Natural killer cell (primary cell): Measurements from ENCODE around the gene PTX4. TPM values are rescaled to one million over a fixed set of nuclear protein-coding genes. Genes with fewer than 3 reads are reported as not detected.

Source experiments
- ATAC-seq, 3 donors: fragments of 150-1000 bp in 2 of 3; fragments of 200-7000 bp in 1 of 3; cut with Tn5 transposase; 1 replicate in 1 of 3; 2 replicates in 2 of 3; pipeline ENCODE4 v1.10.0; 2021; ENCODE audit warnings: mild to moderate bottlenecking in 2 of 3, moderate library complexity in 2 of 3
- DNase-seq, 2 donors: peaks; one replicate each; pipeline versions ENCODE4 v3.0.0 to v3.0.0-alpha.2; 2013 to 2021; ENCODE audit warnings: mixed read lengths in 1 of 2
- H3K27ac ChIP-seq: one replicate; pipeline ENCODE4 v1.5.1; 2013; ENCODE audit warnings: mild to moderate bottlenecking, low read length
- H3K27me3 ChIP-seq: one replicate; pipeline ENCODE4 v1.6.1; 2013; ENCODE audit warnings: low read length; ENCODE audit not compliant: control insufficient read depth, insufficient read depth
- H3K36me3 ChIP-seq: one replicate; pipeline ENCODE4 v1.6.1; 2013; ENCODE audit warnings: low read length; ENCODE audit not compliant: control insufficient read depth, insufficient read depth
- H3K4me1 ChIP-seq: one replicate; pipeline ENCODE4 v1.6.1; 2013; ENCODE audit warnings: low read length; ENCODE audit not compliant: control insufficient read depth, insufficient read depth
- H3K4me3 ChIP-seq: one replicate; pipeline ENCODE4 v1.5.1; 2013; ENCODE audit warnings: low read length
- H3K9me3 ChIP-seq: one replicate; pipeline ENCODE4 v1.6.1; 2013; ENCODE audit warnings: low read length; ENCODE audit not compliant: control insufficient read depth, insufficient read depth
- H3K27ac Mint-ChIP-seq, 2 donors: one replicate each; pipeline ENCODE4 v1.8.0; 2022; ENCODE audit warnings: mild to moderate bottlenecking in 2 of 2, mixed read lengths in 2 of 2, moderate library complexity in 1 of 2
- H3K27me3 Mint-ChIP-seq, 2 donors: one replicate each; pipeline ENCODE4 v1.8.0; 2022; ENCODE audit warnings: low read depth in 2 of 2, mixed read lengths in 2 of 2
- H3K36me3 Mint-ChIP-seq: one replicate; pipeline ENCODE4 v1.8.0; 2022; ENCODE audit warnings: mixed read lengths
- H3K4me1 Mint-ChIP-seq, 2 donors: one replicate each; pipeline ENCODE4 v1.8.0; 2022; ENCODE audit warnings: mixed read lengths in 2 of 2
- H3K4me3 Mint-ChIP-seq: one replicate; pipeline ENCODE4 v1.8.0; 2022; ENCODE audit warnings: mild to moderate bottlenecking, moderate library complexity, mixed read lengths
- H3K9me3 Mint-ChIP-seq, 2 donors: one replicate each; pipeline ENCODE4 v1.8.0; 2022; ENCODE audit warnings: mixed read lengths in 2 of 2
- WGBS: methylation state at CpG from one replicate; pipeline ENCODE4 v1.1.7; 2013; ENCODE audit warnings: missing lambda C conversion rate; ENCODE audit not compliant: insufficient coverage; 5-methylcytosine and 5-hydroxymethylcytosine counted together
- intact Hi-C: fragments of 100-400 bp; cut with micrococcal nuclease; formaldehyde crosslinking; loops from one replicate; pipeline ENCODE4 v1.14.2; 2022
- total RNA-seq, 4 donors: library from RNA; stranded (reverse); fragments of 120-200 nt in 1 of 4; gene quantifications; one replicate each; pipeline versions ENCODE4 v1.2.3 to v1.2.4, GENCODE V29; 2013 to 2022
- TF ChIP-seq, protein P1 (sequence below): fragments of 200-600 bp; IDR thresholded peaks from one replicate; pipeline ENCODE4 v1.8.0; 2022; ENCODE audit warnings: antibody characterized with exemption

The PTX4 gene
- total RNA-seq, 3 donors from 2014 or later (not counting 1 experiment from before 2014, with no cell fraction given): 0.31 TPM; not detected in 2

DNA sequence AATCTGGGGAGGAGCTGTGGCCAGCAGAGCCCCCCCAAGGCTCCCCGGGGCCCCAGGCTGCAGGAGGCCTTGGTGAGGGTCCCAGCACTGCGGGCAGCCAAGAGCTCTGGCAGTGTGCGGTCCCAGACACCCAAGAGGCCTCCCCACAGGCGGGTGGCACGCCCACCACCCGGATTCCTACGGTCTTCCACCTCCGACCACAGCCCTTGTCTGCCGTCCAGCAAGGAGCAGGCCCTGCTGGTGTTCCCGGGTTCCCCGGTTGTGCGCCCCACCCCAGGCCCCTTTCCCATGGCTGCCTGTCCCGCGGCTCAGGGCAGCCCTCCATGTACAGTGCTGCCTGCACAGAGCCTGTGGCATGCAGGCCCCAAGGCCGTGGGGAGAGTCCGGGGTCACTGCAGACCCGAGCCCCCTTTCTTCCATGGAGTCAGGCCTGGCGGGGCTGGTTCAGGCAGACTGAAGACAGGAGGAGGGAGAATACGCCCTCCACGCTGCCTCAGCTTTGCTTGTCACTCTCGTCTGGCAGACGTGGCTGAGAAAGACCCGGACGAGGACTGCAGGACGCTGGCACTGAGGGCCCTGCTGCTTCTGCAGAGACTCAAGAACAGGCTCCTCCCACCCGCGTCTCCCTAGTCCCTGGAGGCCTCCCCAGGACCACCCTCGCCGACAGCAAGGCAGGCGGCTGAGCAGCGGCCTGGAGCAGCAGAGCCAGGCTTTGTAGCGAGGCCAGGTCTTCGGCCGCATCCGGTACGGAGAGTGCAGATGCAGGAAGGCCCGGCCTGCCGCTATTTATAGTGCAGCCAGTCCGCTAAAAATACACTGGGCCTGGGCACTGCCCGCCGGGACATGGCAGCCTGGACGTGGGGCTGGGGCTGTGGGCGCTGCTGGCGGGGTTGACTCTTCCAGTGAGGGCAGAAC lies 20.8 kb upstream of the PTX4 start:
- H3K36me3 ChIP-seq: peaks cover 3% of the 10 kb centered on the region
- peaks cover 4% of the 10 kb centered on the region for H3K9me3 ChIP-seq
- no peaks in the 10 kb centered on the region for H3K36me3 Mint-ChIP-seq
- no peak for DNase-seq
- H3K9me3 Mint-ChIP-seq: no peaks in the 10 kb centered on the region
- H3K4me3 ChIP-seq: no peak overlapping the region
- intact Hi-C loops: no loop called here
- no peaks in the 10 kb centered on the region for H3K27me3 ChIP-seq
- no peaks in the 10 kb centered on the region for H3K4me1 ChIP-seq
- TF ChIP-seq, protein P1, sequence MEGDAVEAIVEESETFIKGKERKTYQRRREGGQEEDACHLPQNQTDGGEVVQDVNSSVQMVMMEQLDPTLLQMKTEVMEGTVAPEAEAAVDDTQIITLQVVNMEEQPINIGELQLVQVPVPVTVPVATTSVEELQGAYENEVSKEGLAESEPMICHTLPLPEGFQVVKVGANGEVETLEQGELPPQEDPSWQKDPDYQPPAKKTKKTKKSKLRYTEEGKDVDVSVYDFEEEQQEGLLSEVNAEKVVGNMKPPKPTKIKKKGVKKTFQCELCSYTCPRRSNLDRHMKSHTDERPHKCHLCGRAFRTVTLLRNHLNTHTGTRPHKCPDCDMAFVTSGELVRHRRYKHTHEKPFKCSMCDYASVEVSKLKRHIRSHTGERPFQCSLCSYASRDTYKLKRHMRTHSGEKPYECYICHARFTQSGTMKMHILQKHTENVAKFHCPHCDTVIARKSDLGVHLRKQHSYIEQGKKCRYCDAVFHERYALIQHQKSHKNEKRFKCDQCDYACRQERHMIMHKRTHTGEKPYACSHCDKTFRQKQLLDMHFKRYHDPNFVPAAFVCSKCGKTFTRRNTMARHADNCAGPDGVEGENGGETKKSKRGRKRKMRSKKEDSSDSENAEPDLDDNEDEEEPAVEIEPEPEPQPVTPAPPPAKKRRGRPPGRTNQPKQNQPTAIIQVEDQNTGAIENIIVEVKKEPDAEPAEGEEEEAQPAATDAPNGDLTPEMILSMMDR: no peak
- no peak for ATAC-seq
- WGBS: 92% methylated on average over 44 of the region's 44 CpGs
- H3K27me3 Mint-ChIP-seq: no peaks in the 10 kb centered on the region
- peaks cover 0 to 5% of the 10 kb centered on the region in 2 donors for H3K4me1 Mint-ChIP-seq
- no peak overlapping the region for H3K27ac Mint-ChIP-seq
- no peak overlapping the region for H3K4me3 Mint-ChIP-seq
- H3K27ac ChIP-seq: no peak overlapping the region

DNA sequence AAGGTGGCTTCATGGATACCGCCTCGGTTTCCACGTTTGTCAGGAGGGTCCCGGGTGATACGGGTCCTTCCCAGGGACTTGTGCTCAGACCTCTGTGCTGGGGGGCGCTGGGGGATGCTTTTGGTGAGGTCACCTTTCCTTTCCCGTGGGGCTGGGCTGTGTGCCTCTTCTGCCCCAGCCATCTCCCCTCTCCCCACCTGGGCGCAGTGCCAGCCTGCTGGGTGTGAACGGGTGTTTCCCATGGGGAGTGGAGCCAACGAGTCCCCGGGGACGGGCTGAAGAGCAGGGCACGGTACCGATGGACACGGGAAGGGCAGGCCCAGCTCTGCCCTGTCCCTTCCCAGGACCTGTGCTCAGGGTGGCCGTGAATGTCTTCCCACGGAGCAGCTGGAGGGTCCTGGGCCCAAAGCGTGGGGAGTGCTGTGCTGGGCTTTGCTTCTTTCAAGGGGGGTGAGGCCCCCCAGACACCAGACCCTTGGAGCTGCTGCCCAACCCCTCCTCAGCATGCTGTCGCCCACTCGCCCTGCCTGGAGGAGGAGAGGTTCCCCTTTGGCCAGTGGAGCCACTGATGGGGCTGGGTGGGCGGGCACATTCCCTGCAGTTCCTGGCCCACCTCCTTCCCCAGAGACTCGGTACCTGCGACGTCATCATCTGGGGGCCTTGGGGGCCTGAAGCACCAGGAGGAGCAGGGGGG lies 19.9 kb upstream of the PTX4 start:
- no peaks in the 10 kb centered on the region for H3K9me3 ChIP-seq
- DNase-seq: no peak
- 97% methylated on average over 24 of the region's 24 CpGs for WGBS
- Mint-ChIP-seq H3K4me3 (no peak overlapping the region), H3K36me3 (no peaks in the 10 kb centered on the region), H3K27ac (no peak overlapping the region), H3K27me3 (no peaks in the 10 kb centered on the region), H3K4me1 (peaks cover 0 to 5% of the 10 kb centered on the region in 2 donors), H3K9me3 (no peaks in the 10 kb centered on the region)
- intact Hi-C loops: no loop called here
- TF ChIP-seq, protein P1: no peak
- no peak for ATAC-seq
- no peaks in the 10 kb centered on the region for H3K27me3 ChIP-seq
- no peak overlapping the region for H3K4me3 ChIP-seq
- H3K27ac ChIP-seq: no peak overlapping the region
- H3K4me1 ChIP-seq: no peaks in the 10 kb centered on the region
- H3K36me3 ChIP-seq: peaks cover 3% of the 10 kb centered on the region

DNA sequence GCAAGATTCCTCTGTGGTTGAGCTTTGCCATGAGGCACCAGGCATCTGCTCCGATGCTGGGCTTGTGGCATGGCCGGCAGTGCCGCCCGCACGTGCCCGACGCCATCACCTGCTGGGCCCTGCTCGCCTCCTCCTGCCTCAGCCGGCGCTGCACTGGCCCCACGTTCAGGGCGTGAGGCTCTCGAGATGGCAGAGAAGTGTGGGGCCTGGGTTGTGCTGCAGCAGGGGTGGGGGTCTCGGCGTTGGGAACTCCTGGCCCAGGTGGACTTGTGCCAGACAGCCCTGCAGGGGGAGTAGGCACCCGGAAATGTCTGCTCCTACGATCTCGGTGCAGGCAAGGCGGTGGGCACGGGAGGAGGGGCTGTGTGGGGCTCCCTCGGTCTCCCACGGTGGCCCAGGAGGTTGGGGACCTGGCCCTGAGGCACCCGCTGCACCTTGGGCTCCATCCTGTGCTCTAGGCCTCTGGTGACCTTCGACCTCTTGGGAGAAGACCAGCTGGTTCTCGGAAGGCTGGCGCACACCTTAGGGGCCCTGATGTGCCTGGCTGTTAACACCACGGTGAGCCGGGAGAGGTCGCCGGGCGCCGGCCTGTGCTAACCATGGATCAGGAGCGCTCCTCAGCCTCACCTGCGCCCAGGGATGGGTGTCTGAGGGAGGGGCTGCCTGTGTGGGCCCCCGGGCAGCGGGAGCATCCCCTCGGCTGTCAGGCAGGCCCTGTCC lies 17.9 kb upstream of the PTX4 start:
- Histone ChIP-seq H3K27ac (no peak overlapping the region), H3K4me1 (no peaks in the 10 kb centered on the region), H3K9me3 (no peaks in the 10 kb centered on the region), H3K4me3 (no peak overlapping the region), H3K27me3 (no peaks in the 10 kb centered on the region), H3K36me3 (peaks cover 20% of the 10 kb centered on the region)
- 96% methylated on average over 37 of the region's 37 CpGs for WGBS
- H3K4me1 Mint-ChIP-seq: peaks cover 0 to 2% of the 10 kb centered on the region in 2 donors
- TF ChIP-seq, protein P1: no peak
- H3K9me3 Mint-ChIP-seq: no peaks in the 10 kb centered on the region
- H3K27ac Mint-ChIP-seq: no peak overlapping the region
- H3K36me3 Mint-ChIP-seq: no peaks in the 10 kb centered on the region
- no peak for DNase-seq
- H3K4me3 Mint-ChIP-seq: no peak overlapping the region
- no peak for ATAC-seq
- intact Hi-C loops: no loop called here
- H3K27me3 Mint-ChIP-seq: no peaks in the 10 kb centered on the region
